GM21360 (cell line): ENCODE results near the gene CNPY4.

ENCODE experiments used
- ATAC-seq: cut with Tn5 transposase; IDR thresholded peaks from one replicate; pipeline ENCODE4 v1.9.1; 2021; ENCODE audit warnings: mild to moderate bottlenecking, moderate library complexity; ENCODE audit not compliant: unreplicated experiment

CNPY4 gene

GRCh38 chr7:100091411-100092181 lies 27.8 kb upstream of the CNPY4 start:
- ATAC-seq = no peak

GRCh38 chr7:100093054-100093453 lies 26.4 kb upstream of the CNPY4 start:
- no peak for ATAC-seq

GRCh38 chr7:100093498-100093897 lies 25.9 kb upstream of the CNPY4 start:
- no peak for ATAC-seq

- no peak for ATAC-seq
Measured at GRCh38 chr7:100093925-100094486, 25.4 kb upstream of the CNPY4 start.

GRCh38 chr7:100095289-100095688 lies 24.1 kb upstream of the CNPY4 start:
- no peak for ATAC-seq

- ATAC-seq = no peak
Measured at GRCh38 chr7:100095704-100096103, 23.7 kb upstream of the CNPY4 start.

GRCh38 chr7:100098913-100099312 lies 20.5 kb upstream of the CNPY4 start:
- ATAC-seq = no peak

- ATAC-seq = no peak
Measured at GRCh38 chr7:100099452-100099851, 20.0 kb upstream of the CNPY4 start.

GRCh38 chr7:100100420-100101015 lies 18.9 kb upstream of the CNPY4 start:
- peak; percentile 47 for ATAC-seq

- ATAC-seq = peak; percentile 74
Measured at GRCh38 chr7:100101016-100101862, 18.2 kb upstream of the CNPY4 start, which contains the start of the genes AP4M1 and MCM7. AP4M1 (plus strand) TSS chr7:100101643; CDS start chr7:100101715, 72 bp downstream. MCM7 (minus strand) TSS chr7:100101397; CDS start chr7:100101294, 103 bp downstream.

GRCh38 chr7:100102950-100103840 lies 16.2 kb upstream of the CNPY4 start:
- ATAC-seq = no peak

- no peak for ATAC-seq
Measured at GRCh38 chr7:100105534-100105933, 13.9 kb upstream of the CNPY4 start.

- no peak for ATAC-seq
Measured at GRCh38 chr7:100106633-100107032, 12.8 kb upstream of the CNPY4 start.

- no peak for ATAC-seq
Measured at GRCh38 chr7:100107125-100107737, 12.2 kb upstream of the CNPY4 start.

- no peak for ATAC-seq
Measured at GRCh38 chr7:100107890-100108289, 11.5 kb upstream of the CNPY4 start.

GRCh38 chr7:100109521-100110163 lies 9.8 kb upstream of the CNPY4 start:
- ATAC-seq = no peak

GRCh38 chr7:100111156-100111555 lies 8.3 kb upstream of the CNPY4 start:
- ATAC-seq = no peak

- no peak for ATAC-seq
Measured at GRCh38 chr7:100111914-100112313, 7.5 kb upstream of the CNPY4 start.

- ATAC-seq = no peak
Measured at GRCh38 chr7:100115026-100115425, 4.4 kb upstream of the CNPY4 start.
